Esophagus muscularis mucosa (tissue), 4 donors: ENCODE measurements around the gene PRXL2C. TPM values are rescaled to one million over a fixed set of nuclear protein-coding genes. Genes with fewer than 3 reads are reported as not detected.
A peak's percentile ranks its signal among the peaks of the same experiment; 100 is the strongest.

ENCODE experiments used
- DNase-seq: peaks from one replicate; pipeline ENCODE4 v3.0.0-alpha.2; 2017; ENCODE audit errors: extremely low spot score
- H3K27ac ChIP-seq, 4 donors: fragments of 200-600 bp; sonication (generic); replicated peaks in 1 of 4; 1 replicate in 3 of 4; 2 replicates in 1 of 4; pipeline ENCODE4 v1.5.1; 2016 to 2019; ENCODE audit warnings: mild to moderate bottlenecking in 1 of 4
- H3K27me3 ChIP-seq, 4 donors: fragments of 200-600 bp; sonication (generic); one replicate each; pipeline versions ENCODE4 v1.5.1 to v1.6.0; 2016 to 2019
- H3K36me3 ChIP-seq, 4 donors: fragments of 200-600 bp; sonication (generic); one replicate each; pipeline ENCODE4 v1.5.1; 2016 to 2019
- H3K4me1 ChIP-seq, 4 donors: fragments of 200-600 bp; sonication (generic); one replicate each; pipeline ENCODE4 v1.5.1; 2016 to 2019
- H3K4me3 ChIP-seq, 4 donors: fragments of 200-600 bp; sonication (generic); 1 replicate in 2 of 4; 2 replicates in 2 of 4; pipeline ENCODE4 v1.5.1; 2016 to 2019; ENCODE audit warnings: mild to moderate bottlenecking in 4 of 4, moderate library complexity in 1 of 4
- H3K9me3 ChIP-seq, 4 donors: fragments of 200-600 bp; sonication (generic); 1 replicate in 3 of 4; 2 replicates in 1 of 4; pipeline ENCODE4 v1.5.1; 2016 to 2019
- EP300 ChIP-seq: sonication (generic); formaldehyde crosslinking; IDR thresholded peaks from one replicate; pipeline ENCODE4 v1.6.1; 2017; ENCODE audit warnings: antibody characterized with exemption
- POLR2A ChIP-seq: fragments of 450-650 bp; IDR thresholded peaks from one replicate; pipeline ENCODE4 v1.6.1; 2017; ENCODE audit warnings: antibody characterized with exemption, moderate library complexity, mild to moderate bottlenecking, low read depth
- POLR2AphosphoS5 ChIP-seq, 2 donors: sonication (generic); formaldehyde crosslinking; IDR thresholded peaks; one replicate each; pipeline ENCODE4 v1.6.1; 2017; ENCODE audit warnings: antibody characterized with exemption in 2 of 2
- WGBS: methylation state at CpG from one replicate; pipeline ENCODE4 v1.1.5; 2018; 5-methylcytosine and 5-hydroxymethylcytosine counted together
- intact Hi-C: fragments of 100-400 bp; cut with DNase I; formaldehyde crosslinking; loops from one replicate; pipeline ENCODE4 v1.15.1; 2023
- total RNA-seq, 4 donors: library from RNA; depleted of rRNA; stranded (reverse); fragments of >200 nt; gene quantifications; one replicate each; pipeline versions ENCODE4 v1.1.0 to v1.2.1, GENCODE V29; 2016
- TF ChIP-seq, protein P1 (sequence below), 3 experiments: fragments of 200-600 bp in 2 of 3; fragments of 450-650 bp in 1 of 3; sonication (generic) in 2 of 3; IDR thresholded peaks; one replicate each; pipeline ENCODE4 v1.5.1; 2017 to 2019; ENCODE audit warnings: antibody characterized with exemption in 3 of 3, mild to moderate bottlenecking in 2 of 3, moderate library complexity in 1 of 3

The PRXL2C gene
- total RNA-seq, 4 donors from 2014 or later: 20.3 to 33.3 (median 26.3) TPM

DNA sequence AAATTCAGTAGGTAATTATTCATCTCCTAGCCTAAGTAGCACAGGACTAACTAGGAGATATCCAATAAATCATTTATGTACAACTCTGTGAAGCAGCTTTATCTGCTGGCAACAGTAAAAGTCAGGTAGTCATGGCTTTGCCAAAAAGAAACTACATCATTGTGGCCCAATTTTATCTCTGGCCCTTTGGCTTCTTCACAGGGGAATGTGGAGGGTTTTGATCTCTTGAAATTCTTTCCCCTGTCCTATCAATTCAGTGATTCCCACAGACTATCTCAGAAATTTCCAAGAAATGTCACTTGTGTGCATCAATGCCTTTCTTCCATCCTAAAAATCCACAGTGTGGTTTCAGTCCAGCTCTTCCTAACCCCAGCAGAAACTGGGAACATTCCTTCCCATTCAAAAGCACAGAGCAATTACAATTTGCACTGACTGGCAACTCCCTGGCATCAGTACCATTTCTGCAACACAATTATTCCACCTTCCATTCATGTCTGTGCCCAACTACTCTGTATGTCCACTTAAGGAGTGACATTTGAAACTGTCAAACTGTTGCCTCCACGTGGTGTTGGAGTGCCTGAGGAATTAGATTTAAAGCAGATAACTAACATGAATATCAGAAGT is 42.0 kb downstream of the PRXL2C start:
- intact Hi-C loops: no loop called here
- DNase-seq: no peak
- Histone ChIP-seq H3K36me3 (no peaks in the 10 kb centered on the region), H3K27me3 (no peaks in the 10 kb centered on the region), H3K27ac (peak overlapping the region; percentile 71 to 74 (median 72)), H3K4me3 (no peak overlapping the region), H3K9me3 (no peaks in the 10 kb centered on the region), H3K4me1 (peaks cover 16 to 47% (median 32%) of the 10 kb centered on the region in 4 donors)
- TF ChIP-seq POLR2A: no peak
- no peak for TF ChIP-seq POLR2AphosphoS5 (IDR thresholded peaks at IDR 0.05)
- TF ChIP-seq, protein P1, sequence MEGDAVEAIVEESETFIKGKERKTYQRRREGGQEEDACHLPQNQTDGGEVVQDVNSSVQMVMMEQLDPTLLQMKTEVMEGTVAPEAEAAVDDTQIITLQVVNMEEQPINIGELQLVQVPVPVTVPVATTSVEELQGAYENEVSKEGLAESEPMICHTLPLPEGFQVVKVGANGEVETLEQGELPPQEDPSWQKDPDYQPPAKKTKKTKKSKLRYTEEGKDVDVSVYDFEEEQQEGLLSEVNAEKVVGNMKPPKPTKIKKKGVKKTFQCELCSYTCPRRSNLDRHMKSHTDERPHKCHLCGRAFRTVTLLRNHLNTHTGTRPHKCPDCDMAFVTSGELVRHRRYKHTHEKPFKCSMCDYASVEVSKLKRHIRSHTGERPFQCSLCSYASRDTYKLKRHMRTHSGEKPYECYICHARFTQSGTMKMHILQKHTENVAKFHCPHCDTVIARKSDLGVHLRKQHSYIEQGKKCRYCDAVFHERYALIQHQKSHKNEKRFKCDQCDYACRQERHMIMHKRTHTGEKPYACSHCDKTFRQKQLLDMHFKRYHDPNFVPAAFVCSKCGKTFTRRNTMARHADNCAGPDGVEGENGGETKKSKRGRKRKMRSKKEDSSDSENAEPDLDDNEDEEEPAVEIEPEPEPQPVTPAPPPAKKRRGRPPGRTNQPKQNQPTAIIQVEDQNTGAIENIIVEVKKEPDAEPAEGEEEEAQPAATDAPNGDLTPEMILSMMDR (IDR thresholded peaks at IDR 0.05): no peak
- TF ChIP-seq EP300: no peak
- 41% methylated on average over 1 of the region's 1 CpG for WGBS

DNA sequence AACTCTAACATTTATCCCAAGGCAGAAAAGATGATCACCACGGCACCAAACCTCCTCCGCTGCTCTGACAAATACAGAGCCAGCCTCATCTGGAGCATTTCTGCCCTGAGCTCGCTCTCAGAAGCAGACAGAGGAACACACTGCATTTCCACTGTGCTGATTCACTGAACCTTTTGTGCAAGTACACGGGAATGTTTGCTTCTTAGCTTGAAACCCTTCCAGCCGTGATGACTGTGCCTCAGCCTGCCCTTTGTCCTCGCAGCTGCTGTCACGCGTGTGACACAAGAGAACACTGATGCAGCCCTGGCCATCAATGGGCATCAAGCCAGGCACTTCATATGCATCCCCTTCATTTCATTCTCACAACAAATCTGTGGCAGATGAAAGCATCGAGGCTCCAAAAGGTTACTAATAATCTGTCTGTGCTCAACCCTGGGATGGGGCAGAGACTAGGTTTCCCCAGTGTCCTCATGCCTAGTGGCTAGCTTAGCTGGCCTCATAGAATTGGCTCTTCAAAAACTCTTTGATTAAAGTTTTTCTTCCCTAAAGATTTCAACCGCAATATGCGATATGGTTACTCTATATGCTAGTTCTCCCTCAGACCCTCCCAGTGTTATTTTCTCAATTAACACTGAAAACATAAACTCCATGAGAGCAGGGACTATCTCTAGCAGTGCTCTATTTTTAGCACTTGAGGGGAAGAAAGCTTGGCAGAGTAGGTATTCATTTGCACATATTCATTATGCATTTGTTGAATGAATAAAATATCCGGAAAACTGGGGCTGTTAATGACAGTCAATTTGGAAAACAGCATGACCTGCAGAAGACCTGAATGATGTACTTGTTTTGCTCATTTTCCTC is 42.8 kb downstream of the PRXL2C start:
- peak overlapping the region; percentile 71 to 74 (median 72) for H3K27ac ChIP-seq
- H3K36me3 ChIP-seq: no peaks in the 10 kb centered on the region
- peak; percentile 81 to 82 for TF ChIP-seq POLR2AphosphoS5 (IDR thresholded peaks at IDR 0.05)
- TF ChIP-seq, protein P1 (IDR thresholded peaks at IDR 0.05): no peak
- no peak for DNase-seq
- H3K27me3 ChIP-seq: no peaks in the 10 kb centered on the region
- peaks cover 16 to 44% (median 28%) of the 10 kb centered on the region in 4 donors for H3K4me1 ChIP-seq
- intact Hi-C loops: no loop called here
- no peaks in the 10 kb centered on the region for H3K9me3 ChIP-seq
- peak overlapping the region; percentile 12 to 17 (median 16) for H3K4me3 ChIP-seq
- 44% methylated on average over 12 of the region's 12 CpGs for WGBS

DNA sequence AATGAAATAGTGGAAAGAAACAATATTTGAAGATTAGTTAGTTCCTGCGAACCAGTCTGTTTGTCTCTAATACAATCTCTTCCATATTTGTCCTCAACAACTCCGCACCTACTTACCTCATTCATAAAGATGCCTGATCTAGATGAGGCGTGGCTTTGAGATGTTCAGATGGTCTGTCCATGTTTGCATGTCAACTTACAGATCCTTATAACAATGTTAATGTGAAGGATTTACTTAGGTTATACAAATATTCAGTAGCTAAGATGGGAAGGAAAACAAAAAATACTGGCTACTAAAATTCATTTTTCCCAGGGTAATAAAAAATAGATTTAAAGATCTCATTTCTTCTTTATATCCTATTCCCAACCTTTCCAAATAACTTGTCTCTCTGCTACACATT is 43.8 kb downstream of the PRXL2C start:
- 93% methylated on average over 3 of the region's 3 CpGs for WGBS

DNA sequence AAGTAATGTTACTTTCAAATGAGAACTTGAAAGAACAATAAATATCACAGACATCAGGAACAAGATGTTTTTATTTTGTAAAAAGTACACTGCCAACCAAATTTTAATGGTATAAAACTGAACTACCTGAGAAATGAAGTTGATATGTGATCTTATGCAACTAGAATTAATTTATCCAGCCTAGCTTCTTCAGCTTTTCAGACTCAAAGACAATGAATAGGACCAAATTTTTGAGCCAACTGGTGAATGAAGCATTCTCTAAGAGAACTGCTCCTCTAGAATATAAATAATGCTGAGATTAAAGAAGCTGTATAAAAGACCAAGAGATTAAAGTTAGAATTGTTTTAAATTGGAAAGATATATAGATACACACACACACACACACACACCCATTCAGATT is 45.4 kb downstream of the PRXL2C start:
- no peak for DNase-seq
- peaks cover 21 to 42% (median 31%) of the 10 kb centered on the region in 4 donors for H3K4me1 ChIP-seq
- no peak overlapping the region for H3K4me3 ChIP-seq
- no peaks in the 10 kb centered on the region for H3K9me3 ChIP-seq
- H3K36me3 ChIP-seq: no peaks in the 10 kb centered on the region
- H3K27me3 ChIP-seq: no peaks in the 10 kb centered on the region
- intact Hi-C loops: no loop called here
- H3K27ac ChIP-seq: no peak overlapping the region
- TF ChIP-seq, protein P1 (IDR thresholded peaks at IDR 0.05): no peak
- TF ChIP-seq EP300 (no peak), POLR2AphosphoS5 (IDR thresholded peaks at IDR 0.05) (no peak), POLR2A (no peak)

More for the DNA sequence above, 43.8 kb downstream of the PRXL2C start:
- intact Hi-C loops: no loop called here
- no peak for DNase-seq
- Histone ChIP-seq H3K36me3 (no peaks in the 10 kb centered on the region), H3K9me3 (no peaks in the 10 kb centered on the region), H3K4me1 (peaks cover 16 to 44% (median 28%) of the 10 kb centered on the region in 4 donors), H3K27ac (peak overlapping the region; percentile 71 to 74 (median 72)), H3K4me3 (no peak overlapping the region), H3K27me3 (no peaks in the 10 kb centered on the region)
- TF ChIP-seq, protein P1 (IDR thresholded peaks at IDR 0.05): no peak
- TF ChIP-seq POLR2AphosphoS5 (IDR thresholded peaks at IDR 0.05) (no peak), POLR2A (no peak), EP300 (no peak)
